SK-MEL-5 (cell line): Measurements from ENCODE around the gene NTHL1. TPM values are rescaled to one million over a fixed set of nuclear protein-coding genes. Genes with fewer than 3 reads are reported as not detected.
"Not testable (repeated sequence)": the region's sequence is repeated elsewhere in the genome, so short reads cannot be mapped to it uniquely, and the experiment has no call there.

Source experiments
- DNase-seq: peaks from one replicate; pipeline ENCODE4 v3.0.0-alpha.2; 2016; ENCODE audit warnings: low read depth, low spot score
- in situ Hi-C: cut with HindIII; loops from 2 replicates; pipeline ENCODE4 v1.10.0; 2016; ENCODE audit warnings: low sequenced_read_pairs, high pct_unique_total_duplicates, low pct_unique_long_range_greater_than_20kb
- total RNA-seq: library from RNA; depleted of rRNA; stranded (reverse); fragments of >200 nt; shearing (Covaris generic); gene quantifications from 2 replicates; pipeline ENCODE4 v1.2.3, GENCODE V29; 2014

NTHL1 gene
- total RNA-seq, 1 experiment from 2014 or later = 27.0 TPM

GRCh38 chr16:2025251-2025650, 22.4 kb downstream of the NTHL1 start:
- in situ Hi-C loops = no loop called here
- DNase-seq = no peak

DNA sequence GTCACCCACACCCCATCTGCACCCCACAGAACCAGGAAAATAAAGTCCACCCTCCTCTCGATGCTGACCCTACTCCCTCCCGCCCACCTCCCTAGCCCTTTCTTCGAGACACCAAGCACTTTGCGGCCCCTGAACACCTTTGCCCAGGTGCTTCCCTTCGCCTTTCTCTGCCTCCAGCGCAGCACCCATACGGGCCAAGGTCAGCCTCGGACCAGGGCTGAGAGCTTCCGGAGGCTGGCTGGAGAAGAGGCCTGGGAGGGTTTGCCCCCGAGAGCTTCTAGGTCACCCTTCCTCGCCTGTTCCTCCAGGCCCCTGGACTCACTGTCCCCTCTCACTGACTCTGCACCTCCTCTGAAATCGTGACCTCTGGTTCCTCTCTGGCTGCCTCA, 23.6 kb downstream of the NTHL1 start:
- no peak for DNase-seq
- in situ Hi-C loops = no loop called here

GRCh38 chr16:2023092-2024031, 24.3 kb downstream of the NTHL1 start:
- peak; percentile 83 for DNase-seq
- in situ Hi-C loops = no loop called here

GRCh38 chr16:2022723-2023091, 24.9 kb downstream of the NTHL1 start:
- in situ Hi-C loops = no loop called here
- DNase-seq = peak; percentile 55

GRCh38 chr16:2019921-2020831, 27.5 kb downstream of the NTHL1 start:
- DNase-seq = no peak
- in situ Hi-C loops = no loop called here

- DNase-seq = no peak
- in situ Hi-C loops = no loop called here
Measured at GRCh38 chr16:2019518-2019920, 28.1 kb downstream of the NTHL1 start, which contains the start of gene NPW. TSS of gene NPW (plus strand) at chr16:2019785.

DNA sequence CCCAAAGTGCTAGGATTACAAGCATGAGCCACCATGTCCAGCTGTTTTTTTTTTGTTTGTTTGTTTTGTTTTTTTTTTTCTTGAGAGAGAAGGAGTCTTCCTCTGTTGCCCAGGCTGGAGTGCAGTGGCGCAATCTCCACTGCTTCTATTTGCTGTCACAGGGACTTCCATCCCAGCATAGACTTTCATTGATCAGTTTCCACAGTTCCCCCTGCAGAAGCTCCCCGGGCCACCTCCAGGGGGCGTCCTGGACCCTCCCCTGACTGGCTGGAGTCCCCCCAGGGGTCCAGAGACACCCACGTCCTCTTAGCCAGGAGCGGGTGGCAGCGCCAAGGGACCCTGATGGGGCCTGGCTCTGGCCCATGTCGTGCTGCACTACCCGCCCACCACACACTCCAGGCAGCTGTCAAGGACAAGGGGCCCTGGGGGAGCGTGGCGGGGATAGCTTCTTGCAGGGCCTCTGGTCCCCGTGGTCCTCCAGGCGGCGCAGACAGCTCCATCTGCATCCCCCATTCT, 31.2 kb downstream of the NTHL1 start:
- peak; percentile 28 for DNase-seq
- in situ Hi-C loops = no loop called here

- no peak for DNase-seq
- in situ Hi-C loops = no loop called here
Measured at GRCh38 chr16:2015947-2016208, 31.8 kb downstream of the NTHL1 start.

DNA sequence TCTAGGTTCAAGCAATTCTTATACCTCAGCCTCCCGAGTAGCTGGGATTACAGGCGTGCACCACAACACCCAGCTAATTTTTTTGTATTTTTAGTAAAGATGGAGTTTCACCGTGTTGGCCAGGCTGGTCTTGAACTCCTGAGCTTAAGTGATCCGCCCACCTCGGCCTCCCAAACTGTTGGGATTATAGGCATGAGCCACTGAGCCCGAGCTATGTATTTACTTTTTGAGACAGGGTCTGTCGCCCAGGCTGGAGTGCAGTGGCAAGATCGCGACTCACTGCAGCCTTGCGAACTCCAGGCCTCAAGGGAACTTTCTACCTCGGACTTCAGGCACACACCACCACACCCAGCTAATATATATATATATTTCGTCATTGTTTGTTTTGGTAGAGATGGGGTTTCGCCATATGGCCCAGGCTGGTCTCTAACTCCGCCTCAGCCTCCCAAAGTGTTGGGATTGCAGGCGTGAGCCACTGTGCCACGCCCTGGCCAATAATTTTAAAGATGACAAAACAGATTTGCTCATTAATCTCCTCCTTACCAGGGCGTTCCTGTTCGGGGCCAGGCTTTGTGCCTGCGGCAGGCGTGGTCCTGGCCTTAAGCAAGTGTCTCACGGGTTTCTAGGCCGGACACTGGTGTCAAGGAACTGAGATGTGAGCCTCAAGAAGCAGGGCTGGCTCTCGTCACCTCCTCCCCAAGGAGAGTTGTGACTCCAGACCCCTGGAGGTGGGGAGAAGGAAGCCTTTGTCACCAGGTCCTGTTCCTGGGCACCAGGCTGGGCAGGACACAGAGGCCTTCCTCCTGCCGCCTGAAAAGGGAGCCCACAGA, 32.3 kb downstream of the NTHL1 start:
- DNase-seq = no peak
- in situ Hi-C loops = no loop called here

DNA sequence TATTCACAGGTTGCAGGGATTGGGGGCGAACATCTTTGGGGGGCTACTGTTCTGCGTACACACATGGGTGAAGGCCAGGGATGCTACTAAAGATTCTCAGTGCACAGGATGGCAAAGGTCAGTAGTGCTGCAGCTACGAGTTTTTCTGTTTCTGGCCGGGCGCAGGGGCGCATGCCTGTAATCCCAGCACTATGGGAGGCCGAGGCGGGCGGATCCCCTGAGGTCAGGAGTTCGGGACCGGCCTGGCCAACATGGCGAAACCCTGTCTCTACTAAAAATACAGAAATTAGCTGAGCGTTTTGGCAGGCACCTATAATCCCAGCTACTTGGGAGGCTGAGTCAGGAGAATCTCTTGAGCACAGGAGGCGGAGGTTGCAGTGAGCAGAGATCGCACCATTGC, 34.1 kb downstream of the NTHL1 start:
- in situ Hi-C loops = no loop called here
- no peak for DNase-seq

DNA sequence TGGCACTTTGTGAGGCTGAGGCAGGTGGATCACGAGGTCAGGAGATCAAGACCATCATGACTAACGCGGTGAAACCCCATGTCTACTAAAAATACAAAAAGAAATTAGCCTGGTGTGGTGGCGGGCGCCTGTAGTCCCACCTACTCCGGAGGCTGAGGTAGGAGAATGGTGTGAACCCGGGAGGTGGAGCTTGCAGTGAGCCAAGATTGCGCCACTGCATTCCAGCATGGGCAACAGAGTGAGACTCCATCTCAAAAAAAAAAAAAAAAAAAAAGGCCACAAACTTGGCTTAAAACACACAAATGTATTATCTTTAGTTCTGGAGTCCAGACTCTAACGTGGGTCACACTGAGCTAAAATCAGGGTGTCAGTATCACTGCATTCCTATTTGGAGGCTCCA, 35.9 kb downstream of the NTHL1 start:
- DNase-seq, in situ Hi-C loops: not testable (repeated sequence)

DNA sequence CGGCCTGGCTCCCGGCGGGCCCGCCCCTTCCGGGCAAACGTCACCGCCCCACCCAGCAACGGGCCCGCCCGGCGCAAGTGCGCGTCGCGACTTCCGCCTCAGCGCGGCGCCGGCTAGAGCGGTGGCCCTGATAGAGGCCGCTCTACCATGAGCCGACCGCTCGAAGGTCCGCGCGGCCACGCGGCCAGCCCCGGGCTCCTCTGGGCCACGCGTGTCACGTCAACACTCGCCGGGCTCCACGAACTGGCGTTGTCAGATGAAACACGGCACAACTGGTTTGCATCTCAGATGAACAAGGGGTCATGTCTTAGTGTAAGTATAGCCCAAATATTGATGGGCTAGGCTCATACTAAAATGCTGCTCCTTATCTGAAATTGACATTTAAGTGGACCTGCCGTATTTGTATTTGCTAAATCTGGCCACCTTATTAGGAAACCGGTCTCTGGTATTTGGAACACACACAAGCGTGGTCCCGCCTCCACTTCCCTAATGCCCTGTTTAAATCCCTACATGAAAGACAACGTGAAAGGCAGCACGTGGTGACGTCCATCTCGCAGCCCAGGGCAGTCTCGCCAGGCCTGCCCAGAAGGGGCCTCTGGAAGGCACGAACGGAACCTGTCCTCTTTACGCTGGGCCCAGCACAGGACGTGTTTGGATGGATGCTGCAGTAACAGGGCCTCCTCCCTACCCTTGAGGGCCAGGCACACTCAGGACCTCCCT, 37.7 kb downstream of the NTHL1 start, which contains the start of gene ZNF598:
Gene ZNF598 (minus strand): TSS at position 31 of the 720 bp plus-strand sequence.
- DNase-seq = peak; percentile 78
- in situ Hi-C loops = no loop called here

DNA sequence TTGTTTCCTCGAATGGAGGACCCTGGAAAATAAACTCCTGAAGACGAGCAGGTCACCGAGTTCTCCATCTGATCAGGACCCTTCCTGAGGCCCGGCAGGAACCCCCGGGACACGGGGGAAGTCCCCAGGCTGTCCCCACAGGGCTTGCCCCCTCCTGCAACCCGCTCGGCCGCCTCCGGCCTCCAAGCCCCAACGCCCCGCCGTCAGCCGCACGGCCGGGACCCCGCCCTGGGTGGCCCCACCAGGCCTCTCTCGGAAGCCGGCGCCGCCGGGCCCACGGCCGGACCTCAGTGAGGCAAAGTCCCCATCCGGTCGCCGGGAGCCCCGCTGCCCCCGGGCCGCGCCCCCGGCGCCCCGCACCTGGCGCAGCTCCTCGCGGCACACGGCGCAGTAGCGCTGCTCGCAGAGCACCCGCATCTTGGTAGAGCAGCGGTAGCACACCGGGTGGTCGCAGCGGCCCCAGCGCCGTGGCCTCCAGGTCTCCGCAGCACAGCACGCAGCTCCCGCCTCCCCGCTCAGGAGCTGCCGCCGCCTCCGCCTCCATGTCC, 38.4 kb downstream of the NTHL1 start:
- in situ Hi-C loops = no loop called here
- no peak for DNase-seq

- DNase-seq = no peak
- in situ Hi-C loops = no loop called here
Measured at GRCh38 chr16:2008631-2009163, 38.9 kb downstream of the NTHL1 start.

DNA sequence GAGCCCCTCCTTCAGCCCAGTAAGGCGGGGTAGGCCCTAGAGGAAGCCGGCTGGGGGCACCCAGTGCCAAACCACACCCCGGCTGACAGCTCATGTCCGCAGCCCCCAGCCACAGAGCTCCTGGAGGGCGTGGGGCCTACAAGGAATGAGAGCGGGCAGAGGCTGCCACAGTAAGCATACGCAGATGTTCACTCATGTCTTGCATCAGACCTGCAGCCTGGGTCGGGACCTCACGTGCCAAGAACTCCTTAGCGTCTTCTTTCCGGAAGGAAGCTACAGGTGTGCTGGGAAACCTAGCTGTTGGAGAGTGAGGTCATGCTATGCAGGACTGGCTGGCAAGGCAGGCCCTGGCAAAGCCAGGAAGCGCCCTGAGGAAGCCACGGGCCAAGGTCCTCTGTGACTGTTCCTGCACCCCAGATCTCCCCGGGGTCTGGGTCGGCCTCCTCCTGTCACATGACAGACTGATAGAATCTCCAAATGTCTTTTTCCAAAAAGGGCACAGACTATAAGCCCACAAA, 39.6 kb downstream of the NTHL1 start:
- no peak for DNase-seq
- in situ Hi-C loops = no loop called here

- no peak for DNase-seq
- in situ Hi-C loops = no loop called here
Measured at GRCh38 chr16:2007081-2007836, 40.4 kb downstream of the NTHL1 start.
